ENCODE results near the gene SLC25A39.

Gene SLC25A39

GRCh38 chr17:44310609-44311376 is 13.8 kb downstream of the SLC25A39 start:
- Histone ChIP-seq H3K9me2 (replicated peaks; ENCODE audit: low read depth, low read length) (no peaks in the 10 kb centered on the region), H3K36me3 (ENCODE audit: insufficient read depth, low read length) (no peaks in the 10 kb centered on the region), H3K4me1 (ENCODE audit: insufficient read depth, low read length, poor library complexity, severe bottlenecking) (peaks cover 7% of the 10 kb centered on the region), H3K4me2 (ENCODE audit: low read depth, low read length, poor library complexity, severe bottlenecking) (no peak overlapping the region), H3K27me3 (ENCODE audit: insufficient read depth, low read length, poor library complexity, severe bottlenecking) (no peaks in the 10 kb centered on the region), H3K4me3 (ENCODE audit: low read length, poor library complexity, severe bottlenecking) (no peak overlapping the region), H3K9ac (ENCODE audit: low read depth, low read length, poor library complexity, severe bottlenecking) (no peak overlapping the region), H3F3A (ENCODE audit: low read depth) (no peaks in the 10 kb centered on the region), H2AFZ (ENCODE audit: low read length) (no peak overlapping the region), H3K9me3 (ENCODE audit: insufficient read depth, low read depth, low read length) (no peaks in the 10 kb centered on the region), H3K79me2 (ENCODE audit: insufficient read depth, low read length) (no peaks in the 10 kb centered on the region), H4K20me1 (ENCODE audit: insufficient read depth, low read length, poor library complexity, severe bottlenecking) (no peaks in the 10 kb centered on the region)
- TF ChIP-seq CTCF (conservative IDR thresholded peaks at IDR 0.05; ENCODE audit: low read length) (no peak), EZH2phosphoT487 (IDR thresholded peaks at IDR 0.05; ENCODE audit: borderline replicate concordance) (no peak)

GRCh38 chr17:44310188-44310587 is 14.4 kb downstream of the SLC25A39 start:
- Histone ChIP-seq H3K36me3 (ENCODE audit: insufficient read depth, low read length) (no peaks in the 10 kb centered on the region), H3K9ac (ENCODE audit: low read depth, low read length, poor library complexity, severe bottlenecking) (no peak overlapping the region), H2AFZ (ENCODE audit: low read length) (no peak overlapping the region), H3K4me1 (ENCODE audit: insufficient read depth, low read length, poor library complexity, severe bottlenecking) (peaks cover 7% of the 10 kb centered on the region), H3K9me3 (ENCODE audit: insufficient read depth, low read depth, low read length) (no peaks in the 10 kb centered on the region), H3K79me2 (ENCODE audit: insufficient read depth, low read length) (no peaks in the 10 kb centered on the region), H3K27me3 (ENCODE audit: insufficient read depth, low read length, poor library complexity, severe bottlenecking) (no peaks in the 10 kb centered on the region), H4K20me1 (ENCODE audit: insufficient read depth, low read length, poor library complexity, severe bottlenecking) (no peaks in the 10 kb centered on the region), H3F3A (ENCODE audit: low read depth) (no peaks in the 10 kb centered on the region), H3K4me2 (ENCODE audit: low read depth, low read length, poor library complexity, severe bottlenecking) (no peak overlapping the region), H3K4me3 (ENCODE audit: low read length, poor library complexity, severe bottlenecking) (no peak overlapping the region), H3K9me2 (replicated peaks; ENCODE audit: low read depth, low read length) (no peaks in the 10 kb centered on the region)
- TF ChIP-seq EZH2phosphoT487 (IDR thresholded peaks at IDR 0.05; ENCODE audit: borderline replicate concordance): no peak
- TF ChIP-seq CTCF (conservative IDR thresholded peaks at IDR 0.05; ENCODE audit: low read length): no peak

- Histone ChIP-seq H3K4me1 (ENCODE audit: insufficient read depth, low read length, poor library complexity, severe bottlenecking) (peaks cover 7% of the 10 kb centered on the region), H3K79me2 (ENCODE audit: insufficient read depth, low read length) (no peaks in the 10 kb centered on the region), H4K20me1 (ENCODE audit: insufficient read depth, low read length, poor library complexity, severe bottlenecking) (no peaks in the 10 kb centered on the region), H3K9ac (ENCODE audit: low read depth, low read length, poor library complexity, severe bottlenecking) (no peak overlapping the region), H3K27me3 (ENCODE audit: insufficient read depth, low read length, poor library complexity, severe bottlenecking) (no peaks in the 10 kb centered on the region), H3K36me3 (ENCODE audit: insufficient read depth, low read length) (no peaks in the 10 kb centered on the region), H3K4me3 (ENCODE audit: low read length, poor library complexity, severe bottlenecking) (no peak overlapping the region), H3F3A (ENCODE audit: low read depth) (no peaks in the 10 kb centered on the region), H3K9me3 (ENCODE audit: insufficient read depth, low read depth, low read length) (no peaks in the 10 kb centered on the region), H3K9me2 (replicated peaks; ENCODE audit: low read depth, low read length) (no peaks in the 10 kb centered on the region), H2AFZ (ENCODE audit: low read length) (no peak overlapping the region), H3K4me2 (ENCODE audit: low read depth, low read length, poor library complexity, severe bottlenecking) (no peak overlapping the region)
- TF ChIP-seq CTCF (conservative IDR thresholded peaks at IDR 0.05; ENCODE audit: low read length) (no peak), EZH2phosphoT487 (IDR thresholded peaks at IDR 0.05; ENCODE audit: borderline replicate concordance) (no peak)
Measured at GRCh38 chr17:44309472-44309871, 15.2 kb downstream of the SLC25A39 start.

All from Loucy (cell line).